ENCODE results near the gene NR1H4.
"Not testable (repeated sequence)": the region's sequence is repeated elsewhere in the genome, so short reads cannot be mapped to it uniquely, and the experiment has no call there.

The NR1H4 gene

DNA sequence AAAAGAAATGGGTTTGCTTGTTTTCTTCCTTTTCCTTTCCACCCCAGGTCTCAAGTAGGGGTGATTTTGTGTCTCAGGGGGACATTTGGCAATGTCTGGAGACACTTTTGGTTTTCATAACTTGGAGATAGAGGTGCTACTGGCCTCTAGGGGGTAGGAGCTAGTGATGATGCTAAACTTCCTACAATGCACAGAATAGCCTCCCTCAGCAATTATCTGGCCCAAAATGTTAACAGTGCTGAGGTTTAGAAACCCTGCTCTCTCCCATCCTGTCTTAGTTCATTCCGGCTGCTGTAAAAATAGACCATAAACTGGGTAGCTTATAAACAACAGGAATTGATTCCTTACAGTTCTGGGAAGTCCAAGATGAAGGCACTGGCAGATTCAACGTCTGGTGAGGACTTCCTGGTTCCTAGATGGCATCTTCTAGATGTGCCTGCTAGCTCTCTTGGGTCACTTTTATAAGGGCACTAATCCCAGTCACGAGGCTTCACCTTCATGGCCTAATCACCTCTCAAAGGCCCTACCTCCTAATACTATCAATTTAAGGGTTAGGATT, 92.4 kb downstream of the NR1H4 start:
- no peak for DNase-seq (ENCODE audit: extremely low read depth in 1 of 2, low read depth in 1 of 2)

DNA sequence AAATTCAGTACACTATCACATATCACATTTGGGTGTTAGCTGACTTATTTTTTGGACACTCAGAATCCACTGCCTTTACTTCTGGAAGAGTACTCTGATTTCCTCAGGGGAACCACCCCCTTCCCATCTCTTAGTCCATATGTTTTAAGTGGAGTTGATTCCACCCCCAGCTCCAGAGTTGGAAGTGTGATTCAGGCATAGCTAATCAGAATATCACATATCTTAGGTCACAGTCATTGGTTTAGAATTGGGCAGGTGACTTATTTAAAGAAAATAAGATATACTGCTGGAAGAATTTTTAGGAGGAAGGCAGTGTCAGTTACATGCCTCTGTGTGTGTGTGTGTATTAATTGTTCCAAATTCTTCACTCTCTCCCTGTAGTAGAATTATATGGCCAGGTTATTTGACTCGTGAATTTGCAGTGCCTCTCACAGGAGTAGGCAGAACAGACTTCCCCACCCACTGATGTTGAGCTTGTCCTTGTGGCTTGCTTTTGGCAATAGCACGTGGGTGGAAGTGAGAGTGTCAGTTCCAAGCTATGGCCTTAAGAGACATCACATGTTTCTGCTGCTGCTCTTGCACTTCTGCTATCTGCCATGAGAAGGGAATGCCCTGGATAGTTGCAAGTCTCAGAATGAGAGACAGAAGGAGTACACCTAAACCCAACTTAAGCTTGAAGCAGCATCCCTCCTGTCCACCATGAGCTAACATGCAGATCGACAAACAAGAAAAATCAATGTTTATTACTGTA, 93.4 kb downstream of the NR1H4 start:
- no peak for DNase-seq (ENCODE audit: extremely low read depth in 1 of 2, low read depth in 1 of 2)

DNA sequence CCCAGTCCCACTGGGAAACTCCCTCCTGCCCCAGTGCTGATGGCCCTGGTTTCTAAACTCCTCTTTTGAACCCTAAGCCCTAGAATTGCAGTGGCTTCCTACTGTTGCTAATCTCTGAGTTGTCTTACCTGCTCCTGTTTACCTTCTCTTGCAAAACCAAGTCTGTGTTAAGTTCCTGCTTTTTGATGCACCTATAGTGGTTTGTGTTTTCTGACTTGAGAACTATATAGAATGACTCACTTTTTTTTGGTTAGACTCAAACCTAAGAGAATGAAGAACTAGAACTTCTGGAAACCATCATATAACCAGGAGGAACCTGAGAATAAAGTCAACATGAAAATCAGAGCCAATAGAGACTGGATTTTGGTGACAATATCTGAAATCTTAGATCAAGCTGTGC, 94.3 kb downstream of the NR1H4 start:
- no peak for DNase-seq (ENCODE audit: extremely low read depth in 1 of 2, low read depth in 1 of 2)

DNA sequence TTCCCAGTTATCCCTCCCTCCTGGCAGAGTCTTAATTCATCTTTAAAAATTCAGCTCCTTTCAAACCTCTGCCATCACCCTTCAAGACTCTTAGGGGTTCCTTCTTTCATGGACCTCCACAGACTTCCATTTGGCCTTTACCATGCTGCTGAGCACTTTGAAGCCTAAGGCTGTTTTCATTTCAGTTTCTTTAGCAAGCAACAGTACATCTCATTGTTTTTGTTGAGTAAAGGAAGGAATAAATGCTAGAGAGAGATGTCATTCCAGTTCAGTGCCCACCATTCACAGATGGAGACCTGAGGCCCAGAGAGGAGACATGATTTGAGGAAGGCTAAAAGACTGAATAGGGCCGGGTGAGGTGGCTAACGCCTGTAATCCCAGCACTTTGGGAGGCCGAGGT, 98.5 kb downstream of the NR1H4 start:
- DNase-seq (ENCODE audit: extremely low read depth in 1 of 2, low read depth in 1 of 2): no peak

DNA sequence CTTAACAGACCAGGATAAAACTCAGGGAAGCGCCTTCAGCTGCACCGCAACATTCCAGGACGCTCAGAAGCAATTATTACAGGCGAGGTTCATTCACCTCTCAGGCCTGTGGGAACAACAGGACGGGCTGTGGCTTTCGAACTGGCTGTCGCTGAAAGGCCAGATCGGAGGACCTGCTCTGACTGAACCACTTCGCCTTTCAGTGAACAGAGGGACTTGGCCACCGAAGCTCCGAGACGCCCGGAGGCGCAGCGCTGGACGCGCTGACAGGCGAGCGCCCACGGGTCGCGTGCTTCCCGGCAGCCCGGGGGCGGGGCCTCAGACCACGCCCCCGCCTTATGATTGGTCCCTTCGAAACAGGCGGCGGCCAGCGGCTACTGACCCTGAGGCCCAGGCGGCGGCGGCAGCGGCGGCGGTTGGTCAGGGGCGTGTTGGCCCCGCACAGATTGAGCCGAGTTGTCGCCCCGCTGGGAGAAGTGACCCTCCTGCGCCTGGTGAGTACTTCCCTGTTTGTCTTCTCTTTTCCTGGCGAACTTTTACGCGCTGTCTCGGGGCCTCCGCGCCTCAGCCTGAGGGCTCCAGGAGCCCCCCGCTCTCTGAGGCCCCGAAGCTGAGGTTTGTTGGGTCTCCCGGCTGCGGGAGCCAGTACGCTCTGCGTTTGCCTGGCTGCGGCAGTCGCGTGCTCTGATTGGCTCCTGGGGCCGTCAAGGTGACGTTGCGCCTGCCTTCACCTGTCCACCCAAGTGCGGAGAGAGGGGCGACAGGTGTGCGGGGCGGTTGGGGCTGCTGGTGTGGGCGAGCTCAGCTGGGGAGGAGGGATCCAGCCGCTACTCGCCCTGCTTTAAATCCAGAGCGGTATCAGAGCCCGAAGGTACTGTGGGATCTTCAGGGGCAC, 99.9 kb downstream of the NR1H4 start, which contains the start of gene GAS2L3:
Gene GAS2L3, plus strand, starts transcription at position 393 of the 895 bp plus-strand sequence. CDS start 21,221 bp downstream, outside the sequence.
- peak; percentile 24 to 39 for DNase-seq (ENCODE audit: extremely low read depth in 1 of 2, low read depth in 1 of 2)

DNA sequence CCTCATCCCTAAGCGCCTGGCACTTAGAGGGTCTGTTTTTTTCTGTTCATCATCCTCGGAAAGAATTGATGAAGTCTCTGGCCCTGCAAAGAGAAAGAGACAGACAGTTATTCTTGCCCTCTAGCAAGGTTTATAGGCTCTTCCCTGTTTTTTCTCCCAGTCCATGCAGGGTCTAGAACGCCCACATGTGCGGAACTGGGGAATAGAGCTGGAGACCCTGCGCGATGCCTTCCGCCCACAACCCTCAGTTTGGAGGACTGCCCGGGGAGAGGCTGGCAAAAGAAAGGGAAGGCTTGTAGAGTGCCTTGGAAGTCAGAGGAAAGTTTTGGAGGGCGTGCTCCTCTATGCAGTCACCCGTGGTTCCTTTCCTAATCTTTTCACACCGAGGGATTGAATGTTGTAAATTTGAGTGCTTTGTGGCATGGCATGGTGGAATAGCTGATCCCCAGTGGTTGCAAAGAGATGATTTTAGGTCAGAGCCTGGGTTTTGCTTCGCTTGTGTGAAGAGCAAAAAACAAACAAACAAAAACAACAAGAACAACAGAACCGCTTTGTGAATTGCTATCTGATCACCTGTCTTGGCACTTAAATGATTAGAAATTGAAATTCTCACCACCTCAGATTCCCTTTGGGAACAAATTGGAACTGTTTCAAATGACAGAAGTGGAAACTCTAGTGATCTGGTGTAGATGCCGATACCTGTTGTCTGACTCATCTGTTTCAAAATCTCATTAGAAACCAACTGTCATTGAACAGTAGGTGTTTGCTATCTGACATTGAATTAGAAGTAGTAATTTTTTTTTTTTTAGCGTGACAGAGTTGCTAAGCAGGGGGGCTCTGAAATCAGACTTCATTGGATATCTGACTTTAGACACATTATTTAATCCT, 100.8 kb downstream of the NR1H4 start:
- DNase-seq (ENCODE audit: extremely low read depth in 1 of 2, low read depth in 1 of 2): no peak

DNA sequence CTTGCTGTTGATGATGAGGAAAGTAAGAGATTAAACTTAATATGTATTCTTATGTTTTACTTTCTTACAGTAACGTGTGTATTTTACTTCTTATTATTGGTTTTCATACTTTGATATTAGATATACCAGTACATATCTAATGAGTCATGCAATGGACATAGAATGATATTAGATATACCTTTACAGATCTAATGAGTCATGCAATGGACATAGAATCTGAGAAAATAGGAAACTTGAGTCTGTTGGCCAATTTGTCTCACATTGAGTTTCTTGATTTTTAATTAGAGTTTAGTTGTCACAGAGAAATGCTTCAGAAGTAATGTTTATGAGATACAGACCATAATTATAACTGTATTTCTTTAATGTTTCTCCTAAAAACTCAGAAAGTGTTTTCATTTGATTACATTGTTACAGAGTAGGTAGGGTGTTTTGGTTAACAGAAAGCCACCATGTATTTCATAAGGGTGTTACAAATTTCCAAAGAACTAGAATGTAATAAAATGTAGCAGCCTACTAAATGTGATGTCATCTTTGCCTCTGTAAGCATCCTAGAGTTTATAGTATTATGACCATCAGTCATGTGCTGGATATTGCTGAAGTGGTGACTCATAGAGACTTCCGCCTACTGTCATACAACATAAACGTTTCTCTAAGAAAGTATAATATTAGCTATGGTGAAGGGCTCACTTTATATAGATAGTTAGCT, 102.8 kb downstream of the NR1H4 start:
- no peak for DNase-seq (ENCODE audit: extremely low read depth in 1 of 2, low read depth in 1 of 2)

DNA sequence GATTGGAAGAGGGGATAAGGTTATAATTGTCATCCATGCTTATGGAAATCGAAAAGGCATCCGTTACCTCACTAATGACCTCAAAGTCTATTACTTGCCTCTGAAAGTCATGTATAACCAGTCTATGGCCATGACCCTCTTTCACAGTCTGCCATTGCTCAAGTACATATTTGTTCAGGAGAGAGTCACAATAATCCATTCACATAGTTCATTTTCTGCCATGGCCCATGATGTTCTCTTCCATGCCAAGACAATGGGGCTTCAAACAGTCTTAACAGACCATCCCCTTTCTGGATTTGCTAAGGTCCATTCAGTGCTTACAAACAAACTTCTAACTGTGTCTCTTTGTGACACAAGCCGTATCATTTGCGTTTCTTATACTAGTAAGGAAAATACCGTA, 105.3 kb downstream of the NR1H4 start:
- no peak for DNase-seq (ENCODE audit: extremely low read depth in 1 of 2, low read depth in 1 of 2)

DNA sequence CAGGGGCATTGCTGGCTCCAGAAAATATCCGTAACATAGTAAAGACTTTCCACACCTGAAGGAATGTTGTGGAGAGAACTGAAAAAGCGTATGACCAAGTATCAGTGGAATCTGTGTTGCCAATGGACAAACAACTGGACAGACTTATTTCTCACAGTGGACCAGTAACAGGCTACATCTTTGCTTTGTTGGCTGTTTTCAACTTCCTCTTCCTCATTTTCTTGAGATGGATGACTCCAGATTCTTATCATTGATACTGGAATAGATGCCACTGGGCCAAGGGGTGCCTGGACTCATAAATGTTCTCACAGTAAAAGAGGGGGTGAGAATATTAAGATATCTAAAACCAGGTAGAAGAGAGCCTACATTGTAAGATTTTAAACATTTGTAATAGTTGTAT, 106.2 kb downstream of the NR1H4 start:
- DNase-seq (ENCODE audit: extremely low read depth in 1 of 2, low read depth in 1 of 2): no peak

DNA sequence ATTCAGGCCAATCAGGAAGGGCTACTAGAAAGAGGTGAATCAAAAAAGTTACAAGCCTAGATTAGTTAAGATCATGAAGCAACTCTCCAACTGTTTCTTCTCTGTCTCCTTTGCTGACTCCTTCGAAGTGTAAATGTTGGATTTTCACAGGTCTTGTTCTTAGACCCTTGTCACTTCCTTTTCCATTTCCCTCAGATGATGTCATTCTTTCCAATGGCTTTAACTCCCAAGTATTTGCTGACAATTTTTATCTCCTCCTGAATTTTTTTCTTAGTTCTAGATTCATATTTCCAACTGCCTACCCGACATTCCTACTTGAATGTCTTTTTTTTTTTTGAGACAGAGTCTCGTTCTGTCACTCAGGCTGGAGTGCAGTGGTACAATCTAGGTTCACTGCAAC, 110.6 kb downstream of the NR1H4 start:
- DNase-seq (ENCODE audit: extremely low read depth in 1 of 2, low read depth in 1 of 2): no peak

DNA sequence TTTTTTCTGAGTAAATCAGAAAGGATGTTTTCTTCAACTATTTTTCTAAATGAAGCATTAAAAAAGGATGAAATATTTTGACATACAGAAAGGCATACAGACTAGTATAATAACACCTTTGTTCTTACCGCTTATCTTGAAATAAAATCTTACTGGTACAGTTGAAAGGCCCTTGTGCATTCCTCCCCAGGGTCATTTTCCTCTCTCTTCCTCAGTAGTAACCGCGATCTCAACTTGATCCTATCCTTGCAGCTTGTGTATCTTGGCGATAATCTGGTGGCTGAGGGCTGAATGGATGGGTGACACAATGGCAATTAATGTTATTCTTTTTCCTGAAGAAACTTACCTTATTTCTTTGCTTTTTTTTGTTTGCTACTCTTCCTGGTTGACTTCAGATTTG, 118.3 kb downstream of the NR1H4 start:
- DNase-seq (ENCODE audit: extremely low read depth in 1 of 2, low read depth in 1 of 2): no peak

DNA sequence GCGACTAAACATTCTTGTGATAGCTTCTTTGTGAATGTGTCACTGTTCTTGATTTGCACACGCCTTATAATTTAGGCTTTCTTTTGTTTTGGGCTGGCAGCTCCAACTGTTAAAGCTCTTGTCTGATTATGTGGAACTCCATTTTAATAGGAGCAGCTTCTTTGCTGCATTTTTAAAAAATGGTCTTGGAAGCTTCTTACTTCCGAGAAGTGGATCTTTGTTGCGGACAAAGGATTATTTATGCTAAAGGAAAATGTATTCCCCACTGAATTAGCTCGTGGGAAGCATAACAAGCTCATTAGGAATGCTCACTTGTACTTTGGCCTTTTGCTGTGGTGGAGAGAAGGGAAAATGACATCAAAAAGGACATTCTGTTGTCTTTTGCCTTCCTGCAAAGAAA, 119.8 kb downstream of the NR1H4 start:
- no peak for DNase-seq (ENCODE audit: extremely low read depth in 1 of 2, low read depth in 1 of 2)

DNA sequence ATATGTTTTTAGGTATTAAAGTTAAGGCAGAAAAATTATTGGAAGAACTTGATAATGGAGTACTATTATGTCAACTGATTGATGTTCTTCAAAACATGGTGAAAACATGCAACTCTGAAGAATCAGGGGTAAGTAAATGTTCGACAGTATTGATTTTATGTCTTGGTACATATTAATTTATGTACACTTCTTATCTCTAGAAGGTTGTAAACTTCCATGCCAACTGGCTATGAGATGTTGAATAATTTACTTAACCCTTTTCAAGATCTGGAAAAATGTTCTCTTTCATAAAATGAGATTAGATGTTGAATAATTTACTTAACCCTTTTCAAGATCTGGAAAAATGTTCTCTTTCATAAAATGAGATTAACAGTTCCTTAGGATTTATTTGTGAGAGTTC, 128.0 kb downstream of the NR1H4 start:
- DNase-seq (ENCODE audit: extremely low read depth in 1 of 2, low read depth in 1 of 2): no peak

DNA sequence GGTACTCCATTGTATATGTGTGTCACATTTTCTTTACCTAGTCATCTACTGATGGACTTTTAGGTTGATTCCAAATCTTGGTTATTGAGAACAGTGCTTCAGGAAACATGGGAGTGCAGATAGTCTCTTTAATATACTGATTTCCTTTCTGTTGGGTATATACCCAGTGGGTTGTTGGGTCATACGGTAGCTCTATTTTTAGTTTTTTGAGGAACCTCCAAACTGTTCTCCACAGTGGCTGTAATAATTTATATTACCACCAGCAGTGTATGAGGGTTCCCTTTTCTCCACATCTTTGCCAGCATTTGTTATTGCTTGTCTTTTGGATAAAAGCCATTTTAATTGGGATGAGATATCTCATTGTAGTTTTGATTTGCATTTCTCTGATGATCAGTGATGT, 129.3 kb downstream of the NR1H4 start:
- DNase-seq (ENCODE audit: extremely low read depth in 1 of 2, low read depth in 1 of 2): not testable (repeated sequence)

DNA sequence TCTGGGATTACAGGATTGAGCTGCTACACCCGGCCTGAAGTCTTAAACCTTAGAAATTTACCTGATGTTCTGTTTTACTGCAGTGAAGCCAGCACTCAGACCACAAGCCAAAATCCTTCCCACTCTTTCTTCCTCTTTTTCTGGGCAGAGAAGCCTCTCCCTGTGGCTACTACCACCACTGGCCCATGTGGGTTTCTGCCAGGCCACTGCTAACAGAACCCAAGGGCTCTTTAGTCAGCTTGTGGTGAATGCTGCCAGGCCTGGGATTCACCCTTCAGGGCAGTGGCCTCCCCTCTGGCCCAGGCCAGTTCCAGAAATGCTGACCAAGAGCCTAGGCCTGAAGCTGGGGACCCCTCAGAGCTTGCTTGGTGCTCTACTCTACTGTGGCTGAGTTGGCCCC, 135.1 kb downstream of the NR1H4 start:
- DNase-seq (ENCODE audit: extremely low read depth in 1 of 2, low read depth in 1 of 2): no peak

DNA sequence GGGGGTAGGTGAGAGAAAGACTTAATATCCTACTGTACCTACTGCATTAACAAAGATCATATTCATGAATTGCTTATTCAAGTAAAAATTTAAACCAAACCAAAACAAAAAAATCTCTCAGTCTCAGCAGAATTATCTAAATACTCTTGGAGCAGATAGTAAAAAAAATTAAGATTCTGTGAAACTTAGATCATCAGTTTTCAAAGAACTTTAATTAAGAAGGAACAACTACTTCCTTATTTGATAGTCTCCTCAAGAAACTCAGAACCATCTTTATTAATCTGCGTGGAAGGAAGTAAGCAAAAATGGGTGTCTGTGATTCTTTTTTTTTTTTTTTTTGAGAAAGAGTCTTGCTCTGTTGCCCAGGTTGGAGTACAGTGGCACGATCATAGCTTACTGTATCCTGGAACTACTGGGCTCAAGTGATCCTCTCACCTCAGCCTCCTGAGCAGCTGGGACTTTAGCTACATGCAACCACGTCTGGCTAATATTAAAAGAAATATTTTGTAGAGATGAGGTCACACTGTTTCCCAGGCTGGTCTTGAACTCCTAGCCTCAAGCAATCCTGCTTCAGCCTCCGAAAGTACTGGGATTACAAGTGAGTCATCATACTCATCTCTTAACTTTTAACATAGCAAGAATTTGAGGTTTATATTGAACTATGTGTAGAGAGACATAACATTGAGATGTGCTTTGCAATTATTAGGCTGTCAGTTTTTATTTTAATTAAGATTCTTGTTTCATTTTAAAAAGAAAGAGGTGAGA, 137.2 kb downstream of the NR1H4 start:
- no peak for DNase-seq (ENCODE audit: extremely low read depth in 1 of 2, low read depth in 1 of 2)

DNA sequence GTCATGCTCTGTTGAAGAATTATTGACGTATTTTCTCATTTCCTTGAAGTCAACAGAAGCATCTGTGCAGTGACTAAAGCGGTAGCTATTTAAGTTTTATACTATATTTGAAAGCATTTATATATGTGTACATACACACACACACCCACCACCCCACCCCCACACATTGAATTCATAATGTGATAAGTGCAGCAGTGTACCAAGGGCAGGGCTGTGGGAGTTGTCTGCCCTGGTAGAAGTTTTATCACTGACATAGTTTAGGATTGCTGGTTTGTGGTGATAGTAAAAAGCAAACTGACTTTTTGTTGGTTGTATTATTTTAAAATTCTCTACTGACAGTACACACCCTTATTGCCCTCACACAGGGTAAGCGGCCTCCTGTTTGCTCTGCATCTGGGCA, 138.9 kb downstream of the NR1H4 start:
- DNase-seq (ENCODE audit: extremely low read depth in 1 of 2, low read depth in 1 of 2): no peak

Data from stimulated activated CD8-positive, alpha-beta memory T cell treated with anti-CD3 and anti-CD28 coated beads, Interleukin-7, amount 100 ng/mL, for 48 hours (primary cell).